GM19351 (cell line): Measurements from ENCODE around the gene SBNO2.
"Not testable (repeated sequence)": the region's sequence is repeated elsewhere in the genome, so short reads cannot be mapped to it uniquely, and the experiment has no call there.

Source experiments
- ATAC-seq: cut with Tn5 transposase; IDR thresholded peaks from one replicate; pipeline ENCODE4 v1.9.1; 2021; ENCODE audit warnings: mild to moderate bottlenecking, moderate library complexity; ENCODE audit not compliant: unreplicated experiment

SBNO2 gene

GRCh38 chr19:1206864-1207450 is 32.9 kb upstream of the SBNO2 start:
- ATAC-seq = no peak

- no peak for ATAC-seq
These were observed 32.2 kb upstream of the SBNO2 start for GRCh38 chr19:1206150-1206863.

GRCh38 chr19:1205114-1206099 is 31.3 kb upstream of the SBNO2 start, which contains the start of gene STK11:
TSS of gene STK11 (plus strand) at chr19:1205778. CDS start at chr19:1206914, 1,136 bp downstream.
- peak; percentile 87 for ATAC-seq

GRCh38 chr19:1200614-1201013 is 26.5 kb upstream of the SBNO2 start:
- ATAC-seq = not testable (repeated sequence)

- ATAC-seq = no peak
These were observed 25.5 kb upstream of the SBNO2 start for GRCh38 chr19:1199531-1199930.

GRCh38 chr19:1189419-1189818 is 15.4 kb upstream of the SBNO2 start:
- ATAC-seq = no peak

GRCh38 chr19:1183543-1184172 is 9.6 kb upstream of the SBNO2 start:
- no peak for ATAC-seq

- no peak for ATAC-seq
These were observed 8.7 kb upstream of the SBNO2 start for GRCh38 chr19:1182727-1183126.

- ATAC-seq = no peak
These were observed 8.0 kb upstream of the SBNO2 start for GRCh38 chr19:1182068-1182467.

GRCh38 chr19:1181606-1182005 is 7.5 kb upstream of the SBNO2 start:
- ATAC-seq = no peak

GRCh38 chr19:1177322-1178114 is 3.5 kb upstream of the SBNO2 start:
- no peak for ATAC-seq

- ATAC-seq = no peak
These were observed 766 bp downstream of the SBNO2 start for GRCh38 chr19:1173159-1173844.

GRCh38 chr19:1172353-1173158 is 1.5 kb downstream of the SBNO2 start:
- no peak for ATAC-seq

GRCh38 chr19:1171755-1172352 is 2.2 kb downstream of the SBNO2 start:
- ATAC-seq = no peak

GRCh38 chr19:1170938-1171754 is 2.9 kb downstream of the SBNO2 start:
- ATAC-seq = no peak

- no peak for ATAC-seq
These were observed 3.9 kb downstream of the SBNO2 start for GRCh38 chr19:1169921-1170885.
